H9 (cell line): ENCODE measurements around the gene SDE2. TPM values are rescaled to one million over a fixed set of nuclear protein-coding genes. Genes with fewer than 3 reads are reported as not detected.

Experiments
- DNase-seq: peaks from one replicate; pipeline ENCODE4 v3.0.0-alpha.2; 2017
- H2AFZ ChIP-seq: one replicate; pipeline ENCODE4 v1.6.1; 2013; ENCODE audit warnings: mild to moderate bottlenecking, low read length, control low read depth, moderate library complexity
- H2AK5ac ChIP-seq: 2 replicates; pipeline ENCODE4 v1.6.1; 2013; ENCODE audit warnings: low read length, control low read depth, mixed read lengths; ENCODE audit not compliant: insufficient read length
- H2BK120ac ChIP-seq: one replicate; pipeline ENCODE4 v1.6.1; 2013; ENCODE audit warnings: low read depth, mild to moderate bottlenecking, low read length, control low read depth, inconsistent platforms; ENCODE audit not compliant: poor library complexity, severe bottlenecking
- H2BK12ac ChIP-seq: 2 replicates; pipeline ENCODE4 v1.6.1; 2013; ENCODE audit warnings: low read length, control low read depth, mixed read lengths, low read depth; ENCODE audit not compliant: insufficient read length
- H2BK15ac ChIP-seq: 2 replicates; pipeline ENCODE4 v1.6.1; 2013; ENCODE audit warnings: low read depth, low read length, control low read depth
- H2BK20ac ChIP-seq: one replicate; pipeline ENCODE4 v1.6.1; 2013; ENCODE audit warnings: low read depth, mild to moderate bottlenecking, low read length, control low read depth, inconsistent platforms; ENCODE audit not compliant: poor library complexity, severe bottlenecking
- H2BK5ac ChIP-seq: 2 replicates; pipeline ENCODE4 v1.6.1; 2013; ENCODE audit warnings: low read length, control low read depth, mixed read lengths; ENCODE audit not compliant: insufficient read length
- H3K14ac ChIP-seq: 2 replicates; pipeline ENCODE4 v1.6.1; 2013; ENCODE audit warnings: low read length, control low read depth; ENCODE audit not compliant: insufficient read depth
- H3K18ac ChIP-seq: 2 replicates; pipeline ENCODE4 v1.6.1; 2013; ENCODE audit warnings: low read depth, mild to moderate bottlenecking, mixed read lengths, low read length, control low read depth; ENCODE audit not compliant: insufficient read length
- H3K23ac ChIP-seq: 2 replicates; pipeline ENCODE4 v1.6.1; 2013; ENCODE audit warnings: low read length, control low read depth, mixed read lengths, low read depth; ENCODE audit not compliant: insufficient read length
- H3K23me2 ChIP-seq: 2 replicates; pipeline ENCODE4 v1.6.1; 2013; ENCODE audit warnings: low read depth, mild to moderate bottlenecking, mixed read lengths, low read length, control low read depth; ENCODE audit not compliant: insufficient read length, poor library complexity, severe bottlenecking
- H3K27ac ChIP-seq: 2 replicates; pipeline ENCODE4 v1.5.1; 2013; ENCODE audit warnings: low read length, control low read depth, mixed read lengths, low read depth; ENCODE audit not compliant: insufficient read length
- H3K27me3 ChIP-seq: 2 replicates; pipeline ENCODE4 v1.6.1; 2013; ENCODE audit warnings: low read length, control low read depth, inconsistent platforms; ENCODE audit not compliant: insufficient read depth
- H3K4ac ChIP-seq: 2 replicates; pipeline ENCODE4 v1.6.1; 2013; ENCODE audit warnings: low read depth, mild to moderate bottlenecking, control low read depth, inconsistent platforms, low read length, moderate library complexity
- H3K4me1 ChIP-seq: 2 replicates; pipeline ENCODE4 v1.6.1; 2013; ENCODE audit warnings: low read length, control low read depth, inconsistent platforms; ENCODE audit not compliant: insufficient read depth
- H3K4me2 ChIP-seq: 2 replicates; pipeline ENCODE4 v1.6.1; 2013; ENCODE audit warnings: low read length, control low read depth, mixed read lengths; ENCODE audit not compliant: insufficient read length, insufficient read depth
- H3K56ac ChIP-seq: 2 replicates; pipeline ENCODE4 v1.6.1; 2013; ENCODE audit warnings: low read depth, mild to moderate bottlenecking, mixed read lengths, low read length, control low read depth; ENCODE audit not compliant: insufficient read length
- H3K79me1 ChIP-seq: 2 replicates; pipeline ENCODE4 v1.6.1; 2013; ENCODE audit warnings: low read depth, mild to moderate bottlenecking, moderate library complexity, low read length, control low read depth, inconsistent platforms; ENCODE audit not compliant: insufficient read depth, poor library complexity, severe bottlenecking
- H3K79me2 ChIP-seq: 2 replicates; pipeline ENCODE4 v1.6.1; 2013; ENCODE audit warnings: low read length, control low read depth, inconsistent platforms; ENCODE audit not compliant: insufficient read depth
- H3K9ac ChIP-seq: 2 replicates; pipeline ENCODE4 v1.6.1; 2013; ENCODE audit warnings: low read length, control low read depth, mixed read lengths; ENCODE audit not compliant: insufficient read length; ENCODE audit errors: extremely low read depth
- H3K9me3 ChIP-seq: one replicate; pipeline ENCODE4 v1.6.1; 2013; ENCODE audit warnings: low read depth, low read length, inconsistent platforms; ENCODE audit not compliant: control insufficient read depth
- H3T11ph ChIP-seq: one replicate; pipeline ENCODE4 v1.6.1; 2013; ENCODE audit warnings: mild to moderate bottlenecking, low read length, control low read depth, inconsistent platforms
- H4K20me1 ChIP-seq: one replicate; pipeline ENCODE4 v1.6.1; 2013; ENCODE audit not compliant: control insufficient read depth, insufficient read length, insufficient read depth
- H4K5ac ChIP-seq: 2 replicates; pipeline ENCODE4 v1.6.1; 2013; ENCODE audit warnings: low read depth, mild to moderate bottlenecking, mixed read lengths, low read length, control low read depth; ENCODE audit not compliant: insufficient read length
- H4K8ac ChIP-seq: replicated peaks from 2 replicates; pipeline ENCODE4 v1.6.1; 2013; ENCODE audit warnings: low read length, control low read depth, mixed read lengths, low read depth; ENCODE audit not compliant: insufficient read length
- H4K91ac ChIP-seq: 2 replicates; pipeline ENCODE4 v1.6.1; 2013; ENCODE audit warnings: low read depth, mild to moderate bottlenecking, moderate library complexity, mixed read lengths, low read length, control low read depth; ENCODE audit not compliant: insufficient read length
- H3K27ac Mint-ChIP-seq, 3 experiments: 2 replicates in 2 of 3; 3 replicates in 1 of 3; pipeline ENCODE4 v1.8.0; 2020 to 2021; ENCODE audit warnings: mixed read lengths in 3 of 3, mild to moderate bottlenecking in 1 of 3, moderate library complexity in 1 of 3
- H3K27me3 Mint-ChIP-seq: 2 replicates; pipeline ENCODE4 v1.8.0; 2021; ENCODE audit warnings: low read depth, mild to moderate bottlenecking, moderate library complexity, mixed read lengths
- H3K36me3 Mint-ChIP-seq, 3 experiments: 2 replicates in 2 of 3; 3 replicates in 1 of 3; pipeline ENCODE4 v1.8.0; 2020 to 2021; ENCODE audit warnings: low read depth in 3 of 3, mixed read lengths in 3 of 3; ENCODE audit not compliant: insufficient read depth in 1 of 3
- H3K4me1 Mint-ChIP-seq, 2 experiments: 2 replicates each; pipeline ENCODE4 v1.8.0; 2020; ENCODE audit warnings: mixed read lengths in 2 of 2
- H3K4me3 Mint-ChIP-seq, 2 experiments: 2 replicates in 1 of 2; 3 replicates in 1 of 2; pipeline ENCODE4 v1.8.0; 2020 to 2021; ENCODE audit warnings: mild to moderate bottlenecking in 2 of 2, mixed read lengths in 2 of 2, moderate library complexity in 1 of 2
- H3K9me3 Mint-ChIP-seq, 2 experiments: 2 replicates in 1 of 2; 3 replicates in 1 of 2; pipeline ENCODE4 v1.8.0; 2020; ENCODE audit warnings: mild to moderate bottlenecking in 2 of 2, mixed read lengths in 2 of 2, moderate library complexity in 1 of 2
- WGBS: extraction: QIAGEN DNeasy Blood & Tissue Kit; methylation state at CpG from one replicate; pipeline ENCODE4 v1.1.7; 2013; ENCODE audit warnings: missing lambda C conversion rate, low lambda C conversion rate, mixed read lengths; ENCODE audit not compliant: insufficient read length; ENCODE audit errors: extremely low coverage; 5-methylcytosine and 5-hydroxymethylcytosine counted together
- total RNA-seq: library from RNA; stranded (reverse); gene quantifications from 2 replicates; pipeline ENCODE4 v1.2.1, GENCODE V29; 2021
- TF ChIP-seq, protein P1 (sequence below): fragments of 200-600 bp; sonication (generic); conservative IDR thresholded peaks from 3 replicates; pipeline ENCODE4 v1.8.0; 2021; ENCODE audit warnings: antibody characterized with exemption, mild to moderate bottlenecking

Gene SDE2
- total RNA-seq, 1 experiment from 2014 or later: 20.5 TPM

DNA sequence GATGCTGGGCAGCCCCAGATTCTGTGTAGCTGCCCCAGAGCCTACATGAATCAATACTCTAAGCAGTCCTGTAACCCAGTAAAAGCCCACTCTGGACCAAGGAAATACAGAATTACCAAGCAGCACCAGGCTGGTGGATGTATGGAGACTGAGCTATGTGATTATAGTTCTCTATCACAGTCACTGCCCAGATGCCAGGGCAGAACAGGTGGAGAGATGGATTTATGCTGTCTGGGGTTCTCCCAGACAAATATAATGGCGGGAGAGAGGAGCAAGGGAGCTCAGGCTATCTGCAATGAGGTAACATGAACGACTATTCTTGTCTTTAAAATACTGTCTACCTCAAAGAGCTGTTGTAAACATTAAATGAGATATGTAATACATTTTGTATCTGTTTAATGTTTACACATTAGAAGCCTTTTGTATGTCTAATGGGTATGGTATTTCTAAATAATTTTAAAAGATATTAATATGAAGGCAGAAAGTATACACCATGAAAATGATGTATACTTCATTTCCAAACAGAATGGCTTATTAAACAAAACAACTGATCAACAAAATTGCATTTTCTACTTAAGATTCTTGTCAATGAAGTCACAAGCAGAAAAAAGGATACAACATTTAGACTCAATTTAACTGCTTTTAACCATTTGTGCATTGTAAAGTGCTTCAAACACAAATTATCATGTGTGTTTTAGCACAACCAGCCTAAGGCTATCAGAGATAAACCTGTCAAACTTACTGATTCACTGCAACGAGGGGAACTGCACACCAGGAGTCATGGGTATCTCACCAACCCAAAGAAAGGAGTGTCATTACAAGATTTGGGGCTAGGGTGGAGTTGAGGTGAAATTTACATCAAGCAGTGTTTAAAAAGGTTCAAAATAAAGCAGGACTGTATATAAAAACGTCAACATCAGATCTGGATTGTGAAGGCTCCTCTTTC is 3.0 kb downstream of the SDE2 start:
- H3K4me2 ChIP-seq: no peak overlapping the region

More for the DNA sequence above, 3.0 kb downstream of the SDE2 start:
- Mint-ChIP-seq H3K36me3 (peaks cover 12 to 42% (median 33%) of the 10 kb centered on the region in 3 experiments; a peak in 6 of 7 replicates), H3K9me3 (no peaks in the 10 kb centered on the region; a peak in 1 of 5 replicates), H3K27me3 (no peaks in the 10 kb centered on the region; the same call in 1 of the 2 replicates), H3K4me3 (peak overlapping the region in 1 of 2 experiments; percentile 34; a peak in 1 of 5 replicates), H3K27ac (no peak overlapping the region), H3K4me1 (peaks cover 13 to 16% of the 10 kb centered on the region in 2 experiments)
- H3K14ac ChIP-seq: no peak overlapping the region
- TF ChIP-seq, protein P1, sequence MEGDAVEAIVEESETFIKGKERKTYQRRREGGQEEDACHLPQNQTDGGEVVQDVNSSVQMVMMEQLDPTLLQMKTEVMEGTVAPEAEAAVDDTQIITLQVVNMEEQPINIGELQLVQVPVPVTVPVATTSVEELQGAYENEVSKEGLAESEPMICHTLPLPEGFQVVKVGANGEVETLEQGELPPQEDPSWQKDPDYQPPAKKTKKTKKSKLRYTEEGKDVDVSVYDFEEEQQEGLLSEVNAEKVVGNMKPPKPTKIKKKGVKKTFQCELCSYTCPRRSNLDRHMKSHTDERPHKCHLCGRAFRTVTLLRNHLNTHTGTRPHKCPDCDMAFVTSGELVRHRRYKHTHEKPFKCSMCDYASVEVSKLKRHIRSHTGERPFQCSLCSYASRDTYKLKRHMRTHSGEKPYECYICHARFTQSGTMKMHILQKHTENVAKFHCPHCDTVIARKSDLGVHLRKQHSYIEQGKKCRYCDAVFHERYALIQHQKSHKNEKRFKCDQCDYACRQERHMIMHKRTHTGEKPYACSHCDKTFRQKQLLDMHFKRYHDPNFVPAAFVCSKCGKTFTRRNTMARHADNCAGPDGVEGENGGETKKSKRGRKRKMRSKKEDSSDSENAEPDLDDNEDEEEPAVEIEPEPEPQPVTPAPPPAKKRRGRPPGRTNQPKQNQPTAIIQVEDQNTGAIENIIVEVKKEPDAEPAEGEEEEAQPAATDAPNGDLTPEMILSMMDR: no peak
- H3K9ac ChIP-seq: no peak overlapping the region
- no peaks in the 10 kb centered on the region for H3K27me3 ChIP-seq
- no peak overlapping the region for H2BK20ac ChIP-seq
- peaks cover 2% of the 10 kb centered on the region; the same call in 1 of the 2 replicates for H3K4me1 ChIP-seq
- H3K27ac ChIP-seq: no peak overlapping the region
- H3K4ac ChIP-seq: no peak overlapping the region
- H2AFZ ChIP-seq: no peak overlapping the region
- peaks cover 4% of the 10 kb centered on the region for H3K79me1 ChIP-seq
- H2BK5ac ChIP-seq: no peak overlapping the region
- no peak overlapping the region for H3T11ph ChIP-seq
- no peak overlapping the region for H4K5ac ChIP-seq
- no CpG with 5 or more reads among the region's 4 CpGs for WGBS
- peaks cover 12% of the 10 kb centered on the region for H3K23me2 ChIP-seq
- DNase-seq: no peak
- no peak overlapping the region for H4K91ac ChIP-seq
- H2BK15ac ChIP-seq: no peak overlapping the region
- H3K18ac ChIP-seq: no peak overlapping the region
- H4K8ac ChIP-seq: no peak overlapping the region
- peaks cover 25% of the 10 kb centered on the region; the same call in 1 of the 2 replicates for H3K79me2 ChIP-seq
- no peak overlapping the region for H2BK120ac ChIP-seq
- no peaks in the 10 kb centered on the region for H3K9me3 ChIP-seq
- H4K20me1 ChIP-seq: no peaks in the 10 kb centered on the region
- H3K56ac ChIP-seq: no peak overlapping the region
- no peak overlapping the region for H2AK5ac ChIP-seq
- no peak overlapping the region for H2BK12ac ChIP-seq
- no peak overlapping the region for H3K23ac ChIP-seq
